GM03348 (cell line): ENCODE measurements around the gene KIF21B.

ENCODE experiments used
- DNase-seq: peaks from one replicate; pipeline ENCODE4 v3.0.0; 2012; ENCODE audit warnings: low spot score

The KIF21B gene

GRCh38 chr1:201019321-201019977 lies 4.1 kb downstream of the KIF21B start:
- DNase-seq, result peak; percentile 49

GRCh38 chr1:201017828-201018163 lies 5.7 kb downstream of the KIF21B start:
- DNase-seq, result no peak

DNA sequence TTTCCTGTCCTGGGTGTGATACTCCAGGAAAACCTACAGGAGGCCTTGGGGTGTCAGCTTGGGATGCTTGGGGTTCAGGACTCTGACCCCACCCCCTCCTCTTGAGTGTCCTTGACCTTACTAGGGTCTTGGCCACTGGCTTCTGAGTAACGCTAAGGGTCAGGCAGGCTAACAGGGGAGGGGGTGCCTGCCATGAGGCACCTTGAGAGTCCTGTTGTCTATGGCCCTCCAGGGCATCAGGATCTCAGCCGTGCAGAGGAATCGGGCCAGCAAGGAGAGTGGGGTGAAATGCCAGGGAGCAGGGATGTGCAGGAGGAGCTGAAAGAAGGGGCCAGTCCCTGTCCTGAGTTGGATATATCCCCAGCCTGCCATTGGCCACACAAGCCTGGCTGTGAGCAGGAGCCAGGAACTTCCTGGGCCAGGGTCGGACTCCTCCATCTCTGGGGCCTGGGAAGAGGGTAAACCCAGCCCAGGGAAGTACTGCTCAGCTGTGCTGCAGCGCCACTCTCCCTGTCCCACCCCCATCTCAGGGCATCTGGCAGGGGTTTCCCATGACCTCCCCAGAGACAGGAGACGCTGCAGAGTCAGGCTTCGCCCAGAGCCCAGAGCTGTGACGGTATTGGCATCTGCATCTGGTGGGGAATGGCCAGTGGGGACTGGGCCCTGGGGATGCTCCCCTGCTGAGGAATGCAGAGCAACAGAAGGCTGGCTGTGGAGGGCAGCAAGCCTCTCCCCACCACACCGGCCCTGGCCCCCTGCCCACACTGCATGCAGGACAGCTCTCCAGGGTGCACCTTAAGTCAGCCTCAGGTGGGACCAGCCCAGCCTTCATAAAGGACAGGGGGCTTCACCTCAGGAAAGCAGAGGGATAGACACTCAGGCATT lies 6.3 kb downstream of the KIF21B start:
- DNase-seq, result no peak

DNA sequence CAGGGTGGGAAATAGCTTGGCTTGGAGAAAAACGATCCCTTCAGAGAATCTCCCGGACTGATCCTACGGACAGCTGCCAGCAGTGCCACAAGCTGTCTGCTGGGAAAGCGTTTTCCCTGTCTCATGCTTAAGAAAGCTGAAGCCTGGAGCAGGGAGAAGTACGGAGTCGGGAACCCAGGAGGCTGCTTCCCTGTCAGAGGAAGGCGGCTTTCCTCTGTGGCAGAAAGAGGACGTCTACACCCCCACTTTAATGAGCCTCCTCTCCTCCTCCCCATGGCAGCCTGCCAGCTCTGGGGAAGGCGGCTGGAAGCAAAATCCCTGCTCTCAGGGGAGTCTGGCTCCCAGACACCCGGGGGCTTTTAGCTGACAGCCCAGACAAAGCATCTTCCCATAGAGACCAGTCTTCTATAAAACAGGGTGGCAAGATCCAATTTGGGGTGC lies 7.3 kb downstream of the KIF21B start:
- no peak for DNase-seq

GRCh38 chr1:201015551-201016091 lies 7.9 kb downstream of the KIF21B start:
- no peak for DNase-seq

GRCh38 chr1:201014816-201015200 lies 8.7 kb downstream of the KIF21B start:
- no peak for DNase-seq

DNA sequence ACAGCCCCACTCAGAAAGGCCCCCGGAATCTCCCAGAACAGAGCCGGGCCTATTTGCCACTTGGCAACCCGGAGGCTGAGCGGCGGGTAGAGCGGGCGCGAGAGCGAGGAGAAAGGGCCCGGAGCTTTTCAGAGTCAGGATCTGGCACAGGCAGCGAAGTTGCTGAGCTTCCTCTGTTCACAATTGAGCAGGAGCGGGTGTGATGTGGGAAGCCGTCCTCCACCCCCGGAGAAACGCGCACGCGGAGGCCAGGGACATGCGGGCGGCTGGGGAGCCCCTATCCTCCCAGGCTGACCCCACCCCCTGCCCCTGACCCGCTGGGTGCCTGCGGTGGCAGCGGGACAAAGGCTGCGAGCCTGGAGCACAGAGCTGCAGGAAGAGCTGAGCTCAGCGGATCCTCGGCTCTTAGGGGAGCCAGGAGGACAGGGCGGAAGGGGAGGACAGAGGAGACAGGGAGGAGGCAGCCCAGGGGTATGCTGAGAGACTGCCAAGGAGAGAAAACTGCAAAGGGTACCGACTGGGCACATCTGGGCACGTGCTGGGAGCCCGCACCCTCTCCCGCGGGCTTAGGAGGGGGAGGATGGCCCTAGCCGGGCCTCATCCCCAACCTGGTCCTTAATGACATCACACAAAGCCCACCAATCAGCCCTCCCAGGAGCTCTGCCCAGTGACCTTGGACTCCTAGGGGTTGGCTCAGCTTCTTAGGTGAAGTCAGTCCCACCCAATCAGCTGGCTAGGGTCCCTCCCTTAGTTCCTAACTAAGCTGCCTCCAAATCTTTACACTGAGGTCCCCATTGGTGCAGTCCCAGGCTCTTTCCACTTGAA lies 9.3 kb downstream of the KIF21B start:
- no peak for DNase-seq

DNA sequence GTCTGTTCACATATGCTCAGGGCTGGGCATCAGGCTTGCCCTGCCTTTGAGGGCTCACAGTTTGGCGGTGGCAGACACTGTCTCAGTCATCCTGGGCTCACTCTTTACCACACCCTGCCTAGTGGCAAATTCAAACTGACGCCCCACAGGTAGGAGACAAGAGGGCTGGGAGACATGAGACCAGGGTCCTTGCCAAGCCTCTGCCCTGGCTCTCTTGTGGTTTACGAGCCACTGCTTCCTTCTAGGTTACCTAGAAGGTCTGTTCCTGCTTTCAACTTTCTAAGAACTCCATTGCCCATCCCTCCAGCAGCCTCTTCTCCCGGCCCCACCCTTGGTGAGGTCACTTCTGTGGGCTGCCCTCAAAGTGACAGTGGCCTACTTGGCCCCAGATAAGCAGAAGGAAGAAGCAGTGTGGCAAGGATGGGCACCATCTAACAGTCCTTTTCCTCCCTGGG lies 10.5 kb downstream of the KIF21B start:
- DNase-seq, result no peak

DNA sequence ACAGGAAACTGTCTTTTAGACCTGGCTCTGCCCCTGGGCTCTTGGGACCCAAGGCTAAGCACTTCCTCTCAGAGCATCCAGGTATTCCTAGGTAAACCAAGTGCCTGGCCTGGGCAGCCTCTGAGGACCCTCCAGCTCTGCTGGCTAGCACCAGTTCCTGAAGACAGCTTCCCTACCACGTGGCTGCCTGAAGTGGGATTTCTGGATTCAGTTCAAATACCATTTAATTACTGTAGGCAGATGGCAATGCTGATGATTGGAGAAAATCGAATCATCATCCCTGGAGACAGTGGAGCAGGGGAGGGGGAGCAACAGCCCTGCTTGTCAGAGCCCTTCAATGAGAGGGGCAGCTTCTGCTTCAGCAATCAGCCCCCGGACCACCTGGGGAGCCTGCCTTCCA lies 11.9 kb downstream of the KIF21B start:
- no peak for DNase-seq

- DNase-seq, result no peak
These were observed 13.4 kb downstream of the KIF21B start for GRCh38 chr1:201009962-201010645.

GRCh38 chr1:201008666-201009360 lies 14.7 kb downstream of the KIF21B start:
- DNase-seq, result no peak

- no peak for DNase-seq
These were observed 16.0 kb downstream of the KIF21B start for GRCh38 chr1:201007481-201007880.

- no peak for DNase-seq
These were observed 17.1 kb downstream of the KIF21B start for GRCh38 chr1:201006450-201006849.

DNA sequence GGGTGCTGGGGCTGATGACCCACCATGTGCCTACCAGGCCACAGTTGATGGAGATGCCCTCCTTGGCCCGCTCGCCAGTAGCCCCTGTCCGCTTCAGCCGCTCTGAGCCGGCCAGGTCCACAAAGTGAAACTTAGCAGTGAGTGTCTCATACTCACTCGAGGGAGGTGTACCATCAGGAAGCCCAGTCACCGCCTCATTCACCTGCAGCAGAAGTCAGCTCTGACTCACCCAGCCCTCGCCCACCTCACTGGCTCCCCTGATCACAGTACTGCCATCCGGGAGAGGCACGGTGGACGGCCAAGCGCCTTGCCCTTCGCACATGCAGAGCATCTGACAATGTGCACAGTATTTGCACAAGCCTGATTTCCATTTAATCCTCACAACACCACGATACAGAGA lies 18.8 kb downstream of the KIF21B start:
- DNase-seq, result no peak

GRCh38 chr1:201004154-201004553 lies 19.4 kb downstream of the KIF21B start:
- DNase-seq, result no peak

- DNase-seq, result no peak
These were observed 21.0 kb downstream of the KIF21B start for GRCh38 chr1:201002510-201002909.

DNA sequence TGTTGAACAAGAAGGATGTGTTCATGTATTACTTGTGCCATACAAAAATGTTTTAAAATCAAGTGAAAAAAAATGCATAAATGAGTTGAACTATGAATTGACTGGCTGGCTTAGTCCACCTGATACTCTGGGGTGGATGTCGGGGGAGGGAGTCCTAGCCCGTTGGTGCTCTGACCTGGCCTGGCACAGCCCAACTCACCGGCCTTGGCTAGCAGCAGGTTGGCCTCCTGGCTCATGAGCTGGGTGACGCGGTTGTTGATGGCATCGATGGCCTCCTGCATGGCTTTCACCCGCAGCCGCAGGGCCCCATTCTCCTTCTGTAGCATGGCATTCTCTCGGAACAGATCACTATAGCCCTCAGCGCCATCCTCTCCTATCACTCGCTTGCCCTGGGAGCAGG lies 21.6 kb downstream of the KIF21B start:
- no peak for DNase-seq

- no peak for DNase-seq
These were observed 23.1 kb downstream of the KIF21B start for GRCh38 chr1:201000391-201000790.

- no peak for DNase-seq
These were observed 23.8 kb downstream of the KIF21B start for GRCh38 chr1:200999667-201000066.

- DNase-seq, result no peak
These were observed 25.2 kb downstream of the KIF21B start for GRCh38 chr1:200998323-200998722.

- DNase-seq, result no peak
These were observed 31.0 kb downstream of the KIF21B start for GRCh38 chr1:200992382-200993048.
